Ectodermal cell (in vitro differentiated cells): ENCODE data around the gene LAMTOR4.
A peak's percentile ranks its signal among the peaks of the same experiment; 100 is the strongest.
"Not testable (repeated sequence)": the region's sequence is repeated elsewhere in the genome, so short reads cannot be mapped to it uniquely, and the experiment has no call there.

Source experiments
- H3K27ac ChIP-seq: 2 replicates; pipeline ENCODE4 v1.7.0; 2013; ENCODE audit warnings: mild to moderate bottlenecking, low read depth, low read length; ENCODE audit not compliant: insufficient read depth, poor library complexity, severe bottlenecking
- H3K27me3 ChIP-seq: 2 replicates; pipeline ENCODE4 v1.7.0; 2013; ENCODE audit warnings: mild to moderate bottlenecking, low read length; ENCODE audit not compliant: insufficient read depth, control insufficient read depth, poor library complexity, severe bottlenecking
- H3K36me3 ChIP-seq: one replicate; pipeline ENCODE4 v1.7.0; 2013; ENCODE audit warnings: low read length; ENCODE audit not compliant: control insufficient read depth, insufficient read depth
- H3K4me1 ChIP-seq: one replicate; pipeline ENCODE4 v1.7.0; 2013; ENCODE audit warnings: low read length; ENCODE audit not compliant: control insufficient read depth, insufficient read depth
- H3K4me3 ChIP-seq: 2 replicates; pipeline ENCODE4 v1.7.0; 2013; ENCODE audit warnings: low read depth, low read length, control low read depth; ENCODE audit not compliant: insufficient read depth
- H3K9me3 ChIP-seq: 2 replicates; pipeline ENCODE4 v1.7.0; 2013; ENCODE audit warnings: mild to moderate bottlenecking, low read length, moderate library complexity; ENCODE audit not compliant: control insufficient read depth
- WGBS, 2 experiments: methylation state at CpG; one replicate each; pipeline ENCODE4 v1.1.7; 2013; ENCODE audit warnings: missing lambda C conversion rate in 2 of 2; 5-methylcytosine and 5-hydroxymethylcytosine counted together

Gene LAMTOR4

GRCh38 chr7:100122568-100122967 lies 26.1 kb upstream of the LAMTOR4 start:
- H3K27ac ChIP-seq = no peak overlapping the region
- peaks cover 3% of the 10 kb centered on the region for H3K4me1 ChIP-seq
- no peaks in the 10 kb centered on the region for H3K9me3 ChIP-seq
- H3K4me3 ChIP-seq = no peak overlapping the region
- WGBS, 2 experiments = 91 to 100% methylated on average over 1 of the region's 1 CpG
- H3K36me3 ChIP-seq = no peaks in the 10 kb centered on the region
- peaks cover 3% of the 10 kb centered on the region for H3K27me3 ChIP-seq

GRCh38 chr7:100124301-100125230 lies 24.2 kb upstream of the LAMTOR4 start:
- Histone ChIP-seq H3K9me3 (no peaks in the 10 kb centered on the region), H3K4me3 (no peak overlapping the region), H3K27me3 (peaks cover 22% of the 10 kb centered on the region), H3K36me3 (no peaks in the 10 kb centered on the region), H3K27ac (no peak overlapping the region), H3K4me1 (peaks cover 10% of the 10 kb centered on the region)
- WGBS, 2 experiments = 96 to 98% methylated on average over 4 of the region's 4 CpGs

GRCh38 chr7:100126239-100126930 lies 22.3 kb upstream of the LAMTOR4 start:
- WGBS, 2 experiments = 23 to 24% methylated on average over 29 of the region's 29 CpGs
- Histone ChIP-seq H3K4me3 (peak overlapping the region; percentile 58), H3K4me1 (peaks cover 7% of the 10 kb centered on the region), H3K36me3 (no peaks in the 10 kb centered on the region), H3K27ac (peak overlapping the region; percentile 82), H3K27me3 (peaks cover 28% of the 10 kb centered on the region), H3K9me3 (no peaks in the 10 kb centered on the region)

GRCh38 chr7:100126931-100127865 lies 21.5 kb upstream of the LAMTOR4 start, which contains the start of gene MBLAC1:
Gene MBLAC1 (plus strand): TSS chr7:100126967. CDS start chr7:100127396, 429 bp downstream.
- H3K36me3 ChIP-seq = no peaks in the 10 kb centered on the region
- WGBS, 2 experiments = 1% methylated on average over 85 of the region's 85 CpGs
- no peaks in the 10 kb centered on the region for H3K9me3 ChIP-seq
- peaks cover 7% of the 10 kb centered on the region for H3K4me1 ChIP-seq
- H3K4me3 ChIP-seq = peak within 1 kb of the TSS; percentile 58
- H3K27ac ChIP-seq = peak within 1 kb of the TSS; percentile 82
- H3K27me3 ChIP-seq = peaks cover 28% of the 10 kb centered on the region

- no peaks in the 10 kb centered on the region for H3K9me3 ChIP-seq
- H3K36me3 ChIP-seq = no peaks in the 10 kb centered on the region
- peaks cover 7% of the 10 kb centered on the region for H3K4me1 ChIP-seq
- H3K27ac ChIP-seq = no peak overlapping the region
- peaks cover 28% of the 10 kb centered on the region for H3K27me3 ChIP-seq
- peak overlapping the region; percentile 58 for H3K4me3 ChIP-seq
- WGBS, 2 experiments = 6 to 8% methylated on average over 37 of the region's 37 CpGs
Observed at GRCh38 chr7:100127866-100128636, 20.7 kb upstream of the LAMTOR4 start.

- WGBS, 2 experiments = 60 to 78% methylated on average over 1 of the region's 1 CpG
- H3K4me3 ChIP-seq = no peak overlapping the region
- H3K27ac ChIP-seq = no peak overlapping the region
- no peaks in the 10 kb centered on the region for H3K36me3 ChIP-seq
- peaks cover 28% of the 10 kb centered on the region for H3K27me3 ChIP-seq
- H3K4me1 ChIP-seq = peaks cover 7% of the 10 kb centered on the region
- H3K9me3 ChIP-seq = no peaks in the 10 kb centered on the region
Observed at GRCh38 chr7:100128637-100128963, 20.1 kb upstream of the LAMTOR4 start.

GRCh38 chr7:100130220-100130607 lies 18.5 kb upstream of the LAMTOR4 start:
- H3K36me3 ChIP-seq, H3K4me3 ChIP-seq, H3K9me3 ChIP-seq, H3K4me1 ChIP-seq, H3K27ac ChIP-seq: not testable (repeated sequence)
- H3K27me3 ChIP-seq = peaks cover 28% of the 10 kb centered on the region
- 88 to 89% methylated on average over 1 of the region's 1 CpG for WGBS, 2 experiments

- WGBS, 2 experiments = 15% methylated on average over 24 of the region's 24 CpGs
- H3K36me3 ChIP-seq = no peaks in the 10 kb centered on the region
- no peaks in the 10 kb centered on the region for H3K9me3 ChIP-seq
- peaks cover 7% of the 10 kb centered on the region for H3K4me1 ChIP-seq
- no peak overlapping the region for H3K4me3 ChIP-seq
- no peak overlapping the region for H3K27ac ChIP-seq
- H3K27me3 ChIP-seq = peaks cover 28% of the 10 kb centered on the region
Observed at GRCh38 chr7:100130608-100131453, 17.9 kb upstream of the LAMTOR4 start.

GRCh38 chr7:100132126-100132525 lies 16.6 kb upstream of the LAMTOR4 start:
- Histone ChIP-seq H3K36me3 (no peaks in the 10 kb centered on the region), H3K9me3 (no peaks in the 10 kb centered on the region), H3K27me3 (peaks cover 28% of the 10 kb centered on the region), H3K4me3 (no peak overlapping the region), H3K27ac (no peak overlapping the region), H3K4me1 (peaks cover 7% of the 10 kb centered on the region)
- WGBS, 2 experiments = 71 to 86% methylated on average over 7 of the region's 7 CpGs
